ENCODE measurements around the gene SNX6. TPM values are rescaled to one million over a fixed set of nuclear protein-coding genes. Genes with fewer than 3 reads are reported as not detected.

The SNX6 gene
- polyA plus RNA-seq, 1 experiment = 178 TPM

DNA sequence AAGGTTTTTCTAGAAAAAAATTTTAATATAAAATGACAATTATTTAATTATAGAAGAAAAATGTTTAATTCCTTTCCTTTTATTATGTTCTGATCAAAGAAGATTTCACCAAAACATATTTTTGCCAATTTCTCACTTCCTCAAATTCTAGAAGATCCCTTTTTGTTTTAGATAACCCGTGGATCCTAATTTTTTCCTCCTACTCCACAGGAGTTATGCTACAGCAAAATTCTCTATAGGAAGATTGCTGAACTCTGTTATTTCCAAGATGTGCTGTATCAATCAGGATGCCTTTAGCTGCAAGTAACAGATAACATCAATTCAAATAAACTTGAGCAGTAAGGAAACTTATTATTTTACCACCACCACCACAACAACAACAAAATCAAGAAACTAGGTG is 3.8 kb upstream of the SNX6 start:
- CTCF ChIA-PET = no interaction called here

DNA sequence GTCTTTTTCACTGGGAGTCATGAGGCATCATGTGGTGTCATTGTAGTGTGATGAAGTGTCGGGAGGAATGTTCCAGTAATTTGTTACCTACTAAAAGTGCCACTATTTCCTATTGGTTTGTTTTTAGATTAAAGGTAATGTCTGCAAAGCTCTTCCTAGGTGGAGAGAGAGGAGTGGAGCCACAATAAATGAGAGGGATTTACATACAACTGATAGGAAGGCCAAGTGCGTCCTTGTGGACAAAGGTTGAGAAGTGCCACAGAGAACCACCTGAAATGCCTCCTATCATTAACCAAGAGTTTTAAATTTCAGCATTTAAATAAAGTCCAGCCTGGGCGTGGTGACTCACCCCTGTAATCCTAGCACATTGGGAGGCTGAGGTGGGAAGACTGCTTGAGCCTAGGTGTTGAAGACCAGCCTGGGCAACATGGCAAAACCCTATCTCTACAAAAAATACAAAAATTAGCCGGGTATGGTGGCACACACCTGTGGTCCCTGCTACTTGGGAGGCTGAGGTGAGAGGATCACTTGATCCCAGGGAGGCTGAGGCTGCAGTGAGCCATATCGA is 2.5 kb upstream of the SNX6 start:
- ChIA-PET CTCF (interaction anchor here (0.5 kb wide), 1 partner anchor 19 kb away, joined by 7 read pairs; no protein-coding TSS in a partner anchor), POLR2A (no interaction called here)
- H3K4me3 ChIP-seq (ENCODE audit: low read depth, low read length) = no peak overlapping the region
- TF ChIP-seq, protein P1, sequence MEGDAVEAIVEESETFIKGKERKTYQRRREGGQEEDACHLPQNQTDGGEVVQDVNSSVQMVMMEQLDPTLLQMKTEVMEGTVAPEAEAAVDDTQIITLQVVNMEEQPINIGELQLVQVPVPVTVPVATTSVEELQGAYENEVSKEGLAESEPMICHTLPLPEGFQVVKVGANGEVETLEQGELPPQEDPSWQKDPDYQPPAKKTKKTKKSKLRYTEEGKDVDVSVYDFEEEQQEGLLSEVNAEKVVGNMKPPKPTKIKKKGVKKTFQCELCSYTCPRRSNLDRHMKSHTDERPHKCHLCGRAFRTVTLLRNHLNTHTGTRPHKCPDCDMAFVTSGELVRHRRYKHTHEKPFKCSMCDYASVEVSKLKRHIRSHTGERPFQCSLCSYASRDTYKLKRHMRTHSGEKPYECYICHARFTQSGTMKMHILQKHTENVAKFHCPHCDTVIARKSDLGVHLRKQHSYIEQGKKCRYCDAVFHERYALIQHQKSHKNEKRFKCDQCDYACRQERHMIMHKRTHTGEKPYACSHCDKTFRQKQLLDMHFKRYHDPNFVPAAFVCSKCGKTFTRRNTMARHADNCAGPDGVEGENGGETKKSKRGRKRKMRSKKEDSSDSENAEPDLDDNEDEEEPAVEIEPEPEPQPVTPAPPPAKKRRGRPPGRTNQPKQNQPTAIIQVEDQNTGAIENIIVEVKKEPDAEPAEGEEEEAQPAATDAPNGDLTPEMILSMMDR (IDR thresholded peaks at IDR 0.05; ENCODE audit: low read depth, low read length) = no peak
- no peak overlapping the region for H3K27ac ChIP-seq (ENCODE audit: low read depth, low read length)
- no peaks in the 10 kb centered on the region for H3K27me3 ChIP-seq (ENCODE audit: control insufficient read depth, insufficient read depth, low read length)
- no peak for DNase-seq (ENCODE audit: low read depth, low spot score)
- peaks cover 6% of the 10 kb centered on the region; the same call in 1 of the 2 replicates for H3K9me3 ChIP-seq (ENCODE audit: control insufficient read depth, insufficient read depth, low read length)

More for the DNA sequence above, 3.8 kb upstream of the SNX6 start:
- POLR2A ChIA-PET = interaction anchor here (1.1 kb wide), 1 partner anchor 17 kb away, joined by 6 read pairs; no protein-coding TSS in a partner anchor
- H3K27me3 ChIP-seq (ENCODE audit: control insufficient read depth, insufficient read depth, low read length) = no peaks in the 10 kb centered on the region
- DNase-seq (ENCODE audit: low read depth, low spot score) = no peak
- TF ChIP-seq, protein P1 (IDR thresholded peaks at IDR 0.05; ENCODE audit: low read depth, low read length) = no peak
- H3K4me3 ChIP-seq (ENCODE audit: low read depth, low read length) = no peak overlapping the region
- H3K27ac ChIP-seq (ENCODE audit: low read depth, low read length) = no peak overlapping the region
- peaks cover 6% of the 10 kb centered on the region; the same call in 1 of the 2 replicates for H3K9me3 ChIP-seq (ENCODE audit: control insufficient read depth, insufficient read depth, low read length)

DNA sequence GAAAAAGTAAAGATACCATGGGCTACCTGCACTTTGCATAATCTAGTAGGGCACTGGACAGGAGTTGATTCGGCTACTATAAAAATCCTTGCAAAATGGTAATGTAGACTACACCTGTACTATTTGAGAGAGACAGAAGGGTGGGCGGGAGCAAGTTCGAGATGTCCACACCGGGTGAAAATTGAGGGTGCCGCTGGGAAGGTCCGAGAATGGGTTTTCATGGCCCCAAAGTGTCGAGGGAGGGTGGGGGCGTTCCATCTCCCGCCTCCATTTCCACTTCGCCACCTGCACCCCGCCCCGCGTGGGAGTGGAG is 648 bp downstream of the SNX6 start:
- Histone ChIP-seq H3K27ac (ENCODE audit: low read depth, low read length) (peak overlapping the region; percentile 80), H3K4me3 (ENCODE audit: low read depth, low read length) (peak overlapping the region; percentile 95), H3K27me3 (ENCODE audit: control insufficient read depth, insufficient read depth, low read length) (no peaks in the 10 kb centered on the region), H3K9me3 (ENCODE audit: control insufficient read depth, insufficient read depth, low read length) (peaks cover 6% of the 10 kb centered on the region; the same call in 1 of the 2 replicates)
- ChIA-PET CTCF (no interaction called here), POLR2A (no interaction called here)
- TF ChIP-seq, protein P1 (IDR thresholded peaks at IDR 0.05; ENCODE audit: low read depth, low read length) = no peak
- no peak for DNase-seq (ENCODE audit: low read depth, low spot score)

DNA sequence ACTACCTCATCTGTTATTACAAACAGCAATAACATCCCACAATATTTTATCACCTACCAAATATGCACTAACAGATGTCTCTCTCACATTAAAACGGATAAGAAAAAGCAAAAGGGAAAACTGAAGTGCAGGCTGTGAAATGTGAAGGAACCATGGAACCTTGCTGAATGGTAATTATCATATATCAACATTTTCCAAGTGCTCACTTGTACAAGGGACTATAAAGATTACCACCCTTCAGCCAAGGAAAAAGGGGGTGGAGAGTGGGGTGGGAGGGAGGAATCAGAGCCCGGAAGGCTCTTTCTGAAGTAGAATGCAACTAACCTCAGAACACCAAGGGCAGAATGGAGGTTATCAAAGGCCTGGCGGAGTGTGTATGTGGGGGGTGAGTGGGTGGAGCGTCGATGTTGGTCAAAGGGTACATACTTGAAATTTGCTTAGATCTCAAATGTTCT is 1.2 kb downstream of the SNX6 start:
- no peak overlapping the region for H3K27ac ChIP-seq (ENCODE audit: low read depth, low read length)
- ChIA-PET POLR2A (no interaction called here), CTCF (no interaction called here)
- peaks cover 6% of the 10 kb centered on the region; the same call in 1 of the 2 replicates for H3K9me3 ChIP-seq (ENCODE audit: control insufficient read depth, insufficient read depth, low read length)
- no peaks in the 10 kb centered on the region for H3K27me3 ChIP-seq (ENCODE audit: control insufficient read depth, insufficient read depth, low read length)
- no peak for DNase-seq (ENCODE audit: low read depth, low spot score)
- peak overlapping the region; percentile 95 for H3K4me3 ChIP-seq (ENCODE audit: low read depth, low read length)
- TF ChIP-seq, protein P1 (IDR thresholded peaks at IDR 0.05; ENCODE audit: low read depth, low read length) = no peak

DNA sequence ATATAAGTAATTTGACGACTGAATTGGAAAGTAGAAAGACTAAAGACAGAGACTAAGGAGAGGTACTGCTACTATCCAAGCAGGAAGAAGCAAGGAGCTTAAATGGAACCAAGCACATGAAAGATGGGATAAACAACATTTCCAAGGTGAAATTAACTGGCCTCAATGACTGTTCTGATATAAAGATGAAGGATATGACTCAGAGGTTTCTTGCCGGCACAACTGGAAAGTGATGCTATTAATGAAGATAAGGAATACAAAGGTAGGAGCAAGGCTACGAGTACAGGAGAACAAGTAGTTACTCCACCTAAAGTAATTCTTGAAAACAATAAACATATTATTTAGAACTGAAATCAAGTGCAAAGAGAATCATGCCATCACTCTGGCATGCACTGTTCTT is 6.4 kb downstream of the SNX6 start:
- DNase-seq (ENCODE audit: low read depth, low spot score) = no peak

More for the DNA sequence above, 6.4 kb downstream of the SNX6 start:
- H3K27me3 ChIP-seq (ENCODE audit: control insufficient read depth, insufficient read depth, low read length) = no peaks in the 10 kb centered on the region
- H3K4me3 ChIP-seq (ENCODE audit: low read depth, low read length) = no peak overlapping the region
- ChIA-PET POLR2A (no interaction called here), CTCF (no interaction called here)
- H3K9me3 ChIP-seq (ENCODE audit: control insufficient read depth, insufficient read depth, low read length) = no peaks in the 10 kb centered on the region; the same call in 1 of the 2 replicates
- TF ChIP-seq, protein P1 (IDR thresholded peaks at IDR 0.05; ENCODE audit: low read depth, low read length) = no peak
- no peak overlapping the region for H3K27ac ChIP-seq (ENCODE audit: low read depth, low read length)

Data from AG04450 (cell line).